ENCODE results near the gene FZR1. TPM values are rescaled to one million over a fixed set of nuclear protein-coding genes. Genes with fewer than 3 reads are reported as not detected.

FZR1 gene
- total and polyA plus RNA-seq, 2 of the 8 experiments (the other 6 are each of a cell fraction or from before 2014, with no cell fraction given): 21.6 to 35.5 TPM

DNA sequence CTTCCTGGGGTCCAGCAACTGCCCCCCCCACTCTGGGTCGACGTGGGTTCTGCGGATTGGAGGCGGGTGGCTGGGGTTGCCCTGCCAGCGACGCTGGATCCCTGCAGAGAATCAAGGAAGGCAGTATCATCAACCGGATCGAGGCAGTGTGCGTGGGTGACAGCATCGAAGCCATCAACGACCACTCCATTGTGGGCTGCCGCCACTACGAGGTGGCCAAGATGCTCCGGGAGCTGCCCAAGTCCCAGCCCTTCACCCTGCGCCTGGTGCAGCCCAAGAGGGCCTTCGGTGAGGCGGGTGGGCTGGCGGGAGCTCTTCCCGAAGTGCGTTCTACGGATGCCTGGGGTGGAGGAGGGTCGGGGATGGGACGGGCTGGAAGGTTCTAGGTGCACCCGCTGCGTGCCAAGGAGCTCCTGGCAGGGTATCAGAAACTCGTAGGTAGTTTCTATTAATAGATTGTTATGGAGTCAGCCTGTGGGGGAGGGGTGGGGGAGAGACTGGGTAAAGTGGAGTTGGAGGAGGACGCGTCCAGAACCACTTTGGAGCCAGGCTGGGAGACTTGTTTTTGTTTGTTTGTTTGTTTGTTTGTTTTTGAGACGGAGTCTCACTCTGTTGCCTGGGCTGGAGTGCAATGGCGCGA lies 80.7 kb downstream of the FZR1 start:
- Histone ChIP-seq H2BK120ac (replicated peaks; ENCODE audit: low read depth, low read length) (no peak overlapping the region), H2BK15ac (ENCODE audit: low read length) (no peak overlapping the region), H3K23me2 (ENCODE audit: low read depth, low read length) (peaks cover 5% of the 10 kb centered on the region; the same call in 1 of the 2 replicates), H3K14ac (ENCODE audit: insufficient read length) (no peak overlapping the region), H3K4me2 (ENCODE audit: insufficient read depth in 1 of 2, low read depth in 2 of 2, low read length in 2 of 2) (no peak overlapping the region), H2BK20ac (ENCODE audit: low read length) (no peak overlapping the region), H4K8ac (ENCODE audit: extremely low read depth, insufficient read depth, low read length) (peak overlapping the region; percentile 75), H2BK5ac (ENCODE audit: low read depth, low read length) (no peak overlapping the region), H2AFZ (ENCODE audit: low read length) (no peak overlapping the region), H3K9me3 (ENCODE audit: insufficient read depth in 2 of 2, low read depth in 1 of 2, low read length in 1 of 2) (peaks cover 4 to 6% of the 10 kb centered on the region in 2 experiments; a peak in 3 of 4 replicates), H3K79me1 (ENCODE audit: low read depth, low read length) (no peaks in the 10 kb centered on the region), H3K56ac (replicated peaks; ENCODE audit: insufficient read length, low read depth, low read length) (no peak overlapping the region), H2AK5ac (ENCODE audit: low read depth, low read length) (no peak overlapping the region), H4K5ac (ENCODE audit: insufficient read length, low read depth, low read length) (no peak overlapping the region), H3K79me2 (ENCODE audit: control insufficient read depth in 1 of 2, insufficient read depth in 2 of 2, low read length in 2 of 2) (no peaks in the 10 kb centered on the region), H3K4me1 (replicated peaks in 1 of 4; ENCODE audit: control insufficient read depth in 3 of 4, insufficient read depth in 4 of 4, low read length in 3 of 4) (peaks cover 0 to 4% (median 0%) of the 10 kb centered on the region in 4 experiments; a peak in 3 of 7 replicates), H3K9ac (replicated peaks in 1 of 4; ENCODE audit: extremely low read depth in 1 of 4, low read depth in 3 of 4, low read length in 3 of 4) (no peak overlapping the region), H4K20me1 (replicated peaks in 1 of 2; ENCODE audit: control insufficient read depth in 1 of 2, insufficient read depth in 2 of 2, low read length in 2 of 2) (peaks cover 0 to 2% of the 10 kb centered on the region in 2 experiments), H2BK12ac (ENCODE audit: low read depth, low read length) (no peak overlapping the region), H3K18ac (ENCODE audit: extremely low read depth, low read length) (no peak overlapping the region), H3K36me3 (ENCODE audit: control insufficient read depth in 2 of 4, insufficient read depth in 4 of 4, low read length in 3 of 4) (no peaks in the 10 kb centered on the region), H3K4me3 (ENCODE audit: extremely low read depth in 1 of 4, insufficient read depth in 2 of 4, low read depth in 3 of 4, low read length in 4 of 4) (no peak overlapping the region), H4K91ac (replicated peaks; ENCODE audit: insufficient read length, low read length) (no peak overlapping the region), H3K27me3 (replicated peaks in 1 of 4; ENCODE audit: control insufficient read depth in 3 of 4, extremely low read depth in 1 of 4, insufficient read depth in 3 of 4, low read length in 3 of 4) (peaks cover 11 to 21% (median 14%) of the 10 kb centered on the region in 4 experiments; a peak in 6 of 7 replicates), H3K4ac (replicated peaks; ENCODE audit: insufficient read length, low read depth, low read length) (no peak overlapping the region), H3K23ac (ENCODE audit: insufficient read length) (no peak overlapping the region), H3K27ac (ENCODE audit: low read depth, low read length) (no peak overlapping the region)
- POLR2A ChIA-PET (ENCODE audit: partially characterized antibody): interaction anchor here (1.4 to 1.8 kb wide), 3 partner anchors 8 to 11 kb away, joined by 3 to 7 read pairs (median 7); no protein-coding TSS in a partner anchor
- CTCF ChIA-PET (ENCODE audit: partially characterized antibody): interaction anchor here (0.7 to 4.7 kb wide), 15 partner anchors 9 to 122 kb away, joined by 3 to 38 read pairs (median 5); partner anchors contain the start of genes TEKTIP1 and TJP3
- DNase-seq (ENCODE audit: low read depth in 1 of 2, low spot score in 2 of 2) (no peak), FAIRE-seq (no peak)
- WGBS, 2 experiments (ENCODE audit: extremely low coverage in 1 of 2, insufficient coverage in 1 of 2, insufficient read length in 1 of 2, insufficient replicate concordance in 2 of 2, low coverage in 1 of 2, low lambda C conversion rate in 2 of 2, missing lambda C conversion rate in 1 of 2): 83% methylated on average over 28 of the region's 31 CpGs; no CpG with 5 or more reads in 1 of the 2 experiments
- no peak for TF ChIP-seq TBP (IDR thresholded peaks at IDR 0.05; ENCODE audit: low read depth, low read length)
